HEK293 (cell line): ENCODE data around the gene OAF.

ENCODE experiments used
- CTCF ChIA-PET: fragments of 350-600 bp; formaldehyde crosslinking; extraction: SDS; loops from one replicate; lab custom pipeline; 2021; ENCODE audit warnings: antibody characterized with exemption; lab: Yijun Ruan, JAX
- POLR2A ChIA-PET: fragments of 300-600 bp; formaldehyde crosslinking; extraction: SDS; loops from one replicate; lab custom pipeline; 2020; ENCODE audit warnings: antibody characterized with exemption, inconsistent platforms; lab: Yijun Ruan, JAX
- H3K27ac ChIP-seq: fragments of 200-500 bp; sonication (Bioruptor generic); 2 replicates; pipeline ENCODE4 v1.5.1; 2014; ENCODE audit warnings: low read depth, low read length, control low read depth, inconsistent platforms; ENCODE audit errors: extremely low read depth
- H3K36me3 ChIP-seq, 2 experiments: fragments of 200-500 bp in 1 of 2; sonication (Bioruptor generic) in 1 of 2; 1 replicate in 1 of 2; 2 replicates in 1 of 2; pipeline ENCODE4 v1.5.1; 2014 to 2017; ENCODE audit warnings: inconsistent platforms in 2 of 2, low read length in 2 of 2; ENCODE audit not compliant: control insufficient read depth in 2 of 2, insufficient read depth in 1 of 2
- H3K4me1 ChIP-seq: fragments of 200-500 bp; sonication (Bioruptor generic); 2 replicates; pipeline ENCODE4 v1.5.1; 2014; ENCODE audit warnings: mild to moderate bottlenecking, low read length, inconsistent platforms; ENCODE audit not compliant: control insufficient read depth, insufficient read depth
- H3K4me3 ChIP-seq: 2 replicates; pipeline ENCODE4 v1.5.1; 2011; ENCODE audit warnings: low read depth, mild to moderate bottlenecking, control low read depth, low read length, moderate library complexity
- H3K9me3 ChIP-seq: fragments of 200-500 bp; sonication (Bioruptor generic); 2 replicates; pipeline ENCODE4 v1.5.1; 2014; ENCODE audit warnings: low read depth, low read length, inconsistent platforms; ENCODE audit not compliant: control insufficient read depth, insufficient read depth
- EGR2 ChIP-seq: fragments of 450-650 bp; formaldehyde crosslinking; IDR thresholded peaks from 2 replicates; pipeline ENCODE4 v1.5.1; 2016; ENCODE audit warnings: low read depth, missing biosample characterization, missing genetic modification characterization
- GLIS1 ChIP-seq: fragments of 450-650 bp; formaldehyde crosslinking; IDR thresholded peaks from 2 replicates; pipeline ENCODE4 v1.5.1; 2016; ENCODE audit warnings: missing biosample characterization, missing genetic modification characterization
- KLF8 ChIP-seq: fragments of 450-650 bp; formaldehyde crosslinking; IDR thresholded peaks from 2 replicates; pipeline ENCODE4 v1.5.1; 2016; ENCODE audit warnings: missing biosample characterization, missing genetic modification characterization
- OSR2 ChIP-seq: fragments of 450-650 bp; formaldehyde crosslinking; IDR thresholded peaks from 2 replicates; pipeline ENCODE4 v1.5.1; 2016; ENCODE audit warnings: missing biosample characterization, missing genetic modification characterization
- PRDM1 ChIP-seq: fragments of 450-650 bp; formaldehyde crosslinking; IDR thresholded peaks from 2 replicates; pipeline ENCODE4; 2016; ENCODE audit warnings: missing biosample characterization, missing genetic modification characterization
- SCRT1 ChIP-seq: fragments of 450-650 bp; formaldehyde crosslinking; IDR thresholded peaks from 2 replicates; pipeline ENCODE4 v1.5.1; 2016; ENCODE audit warnings: missing biosample characterization, missing genetic modification characterization, borderline replicate concordance
- SP3 ChIP-seq: fragments of 450-650 bp; formaldehyde crosslinking; IDR thresholded peaks from 2 replicates; pipeline ENCODE4 v1.5.1; 2016; ENCODE audit warnings: missing biosample characterization, missing genetic modification characterization
- TRIM28 ChIP-seq: IDR thresholded peaks from 2 replicates; pipeline ENCODE4 v1.6.1; 2011; ENCODE audit warnings: low read length, control low read depth, borderline replicate concordance
- ZEB2 ChIP-seq: fragments of 450-650 bp; formaldehyde crosslinking; IDR thresholded peaks from 2 replicates; pipeline ENCODE4 v1.5.1; 2016; ENCODE audit warnings: missing biosample characterization, missing genetic modification characterization
- ZFHX2 ChIP-seq: fragments of 450-650 bp; formaldehyde crosslinking; conservative IDR thresholded peaks from 2 replicates; pipeline ENCODE4 v1.5.1; 2016; ENCODE audit warnings: missing biosample characterization, missing genetic modification characterization
- ZNF112 ChIP-seq: fragments of 450-650 bp; formaldehyde crosslinking; IDR thresholded peaks from 2 replicates; pipeline ENCODE4 v1.5.0; 2017; ENCODE audit warnings: missing biosample characterization, missing genetic modification characterization
- ZNF121 ChIP-seq: fragments of 450-650 bp; formaldehyde crosslinking; IDR thresholded peaks from 2 replicates; pipeline ENCODE4 v1.5.1; 2016; ENCODE audit warnings: missing biosample characterization, missing genetic modification characterization
- ZNF404 ChIP-seq: fragments of 450-650 bp; formaldehyde crosslinking; IDR thresholded peaks from 2 replicates; pipeline ENCODE4 v1.5.1; 2017; ENCODE audit warnings: missing biosample characterization, missing genetic modification characterization
- ZNF548 ChIP-seq: fragments of 450-650 bp; formaldehyde crosslinking; IDR thresholded peaks from 2 replicates; pipeline ENCODE4 v1.5.1; 2016; ENCODE audit warnings: missing biosample characterization, missing genetic modification characterization
- ZNF555 ChIP-seq: fragments of 450-650 bp; formaldehyde crosslinking; conservative IDR thresholded peaks from 2 replicates; pipeline ENCODE4 v1.5.1; 2017; ENCODE audit warnings: missing biosample characterization, mild to moderate bottlenecking, missing genetic modification characterization, inconsistent platforms
- ZNF585B ChIP-seq: fragments of 450-650 bp; formaldehyde crosslinking; IDR thresholded peaks from 2 replicates; pipeline ENCODE4 v1.5.1; 2016; ENCODE audit warnings: missing biosample characterization, missing genetic modification characterization
- ZNF600 ChIP-seq: fragments of 450-650 bp; formaldehyde crosslinking; IDR thresholded peaks from 2 replicates; pipeline ENCODE4 v1.5.1; 2016; ENCODE audit warnings: missing biosample characterization, missing genetic modification characterization
- ZNF610 ChIP-seq: fragments of 450-650 bp; formaldehyde crosslinking; IDR thresholded peaks from 2 replicates; pipeline ENCODE4 v1.5.1; 2016; ENCODE audit warnings: missing biosample characterization, missing genetic modification characterization, borderline replicate concordance
- ZNF664 ChIP-seq: fragments of 450-650 bp; formaldehyde crosslinking; IDR thresholded peaks from 2 replicates; pipeline ENCODE4 v1.5.1; 2016; ENCODE audit warnings: missing biosample characterization, missing genetic modification characterization
- ZNF792 ChIP-seq: fragments of 450-650 bp; formaldehyde crosslinking; IDR thresholded peaks from 2 replicates; pipeline ENCODE4 v1.5.1; 2016; ENCODE audit warnings: missing biosample characterization, missing genetic modification characterization
- ZNF843 ChIP-seq: fragments of 450-650 bp; formaldehyde crosslinking; IDR thresholded peaks from 2 replicates; pipeline ENCODE4 v1.5.1; 2016; ENCODE audit warnings: missing biosample characterization, missing genetic modification characterization
- TF ChIP-seq, protein P1 (sequence below): fragments of 450-650 bp; formaldehyde crosslinking; IDR thresholded peaks from 2 replicates; pipeline ENCODE4 v1.5.1; 2017; ENCODE audit warnings: missing biosample characterization, mild to moderate bottlenecking, missing genetic modification characterization, moderate library complexity
- TF ChIP-seq, protein P2 (sequence below): fragments of 450-650 bp; formaldehyde crosslinking; IDR thresholded peaks from 2 replicates; pipeline ENCODE4 v1.5.1; 2016; ENCODE audit warnings: missing biosample characterization, missing genetic modification characterization
- TF ChIP-seq, protein P3 (sequence below): fragments of 450-650 bp; formaldehyde crosslinking; IDR thresholded peaks from 2 replicates; pipeline ENCODE4; 2016; ENCODE audit warnings: missing biosample characterization, missing genetic modification characterization
- TF ChIP-seq, protein P4 (sequence below): fragments of 450-650 bp; formaldehyde crosslinking; IDR thresholded peaks from 2 replicates; pipeline ENCODE4 v1.5.1; 2016; ENCODE audit warnings: missing biosample characterization, missing genetic modification characterization
- TF ChIP-seq, protein P5 (sequence below): fragments of 450-650 bp; formaldehyde crosslinking; IDR thresholded peaks from 2 replicates; pipeline ENCODE4 v1.5.1; 2016; ENCODE audit warnings: missing biosample characterization, missing genetic modification characterization
- TF ChIP-seq, protein P6 (sequence below): fragments of 450-650 bp; formaldehyde crosslinking; IDR thresholded peaks from 2 replicates; pipeline ENCODE4 v1.5.1; 2016; ENCODE audit warnings: missing biosample characterization, missing genetic modification characterization

Gene OAF

DNA sequence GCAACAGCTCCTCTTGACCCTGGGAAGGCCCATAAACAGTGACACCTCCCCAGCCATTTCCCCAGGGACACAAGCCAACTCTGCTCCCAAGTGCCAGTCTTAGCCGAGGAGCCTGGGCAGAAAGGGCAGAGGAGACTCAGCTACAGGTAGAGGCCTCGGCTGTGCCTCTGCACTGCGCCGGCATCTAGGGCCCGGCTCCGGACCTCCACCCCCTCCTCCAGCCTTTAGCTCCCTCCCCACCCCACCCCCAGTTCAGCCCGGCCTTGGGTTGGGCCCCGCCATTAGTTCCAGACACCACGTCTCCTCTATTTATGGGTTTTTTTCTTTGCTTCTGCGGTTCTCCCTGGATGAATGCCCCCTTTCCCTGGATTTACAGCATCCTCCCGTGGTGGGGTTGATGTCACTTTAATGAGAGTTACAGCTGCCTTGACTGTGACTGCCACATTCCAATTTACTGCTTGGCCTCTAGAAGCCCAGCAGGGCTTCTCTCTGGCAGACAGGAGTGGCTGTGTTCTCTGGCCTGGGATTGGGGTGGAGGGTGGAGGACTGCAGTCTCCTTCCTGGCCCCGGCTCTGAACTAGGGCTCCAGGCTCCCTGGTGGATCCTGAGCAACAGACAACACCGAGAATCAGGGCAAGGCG is 13.5 kb upstream of the OAF start (continued):
- TF ChIP-seq, protein P1, sequence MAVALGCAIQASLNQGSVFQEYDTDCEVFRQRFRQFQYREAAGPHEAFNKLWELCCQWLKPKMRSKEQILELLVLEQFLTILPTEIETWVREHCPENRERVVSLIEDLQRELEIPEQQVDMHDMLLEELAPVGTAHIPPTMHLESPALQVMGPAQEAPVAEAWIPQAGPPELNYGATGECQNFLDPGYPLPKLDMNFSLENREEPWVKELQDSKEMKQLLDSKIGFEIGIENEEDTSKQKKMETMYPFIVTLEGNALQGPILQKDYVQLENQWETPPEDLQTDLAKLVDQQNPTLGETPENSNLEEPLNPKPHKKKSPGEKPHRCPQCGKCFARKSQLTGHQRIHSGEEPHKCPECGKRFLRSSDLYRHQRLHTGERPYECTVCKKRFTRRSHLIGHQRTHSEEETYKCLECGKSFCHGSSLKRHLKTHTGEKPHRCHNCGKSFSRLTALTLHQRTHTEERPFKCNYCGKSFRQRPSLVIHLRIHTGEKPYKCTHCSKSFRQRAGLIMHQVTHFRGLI (tag by site-specific recombination): peak; percentile 67; the same call in 1 of the 2 replicates
- no peak for TF ChIP-seq ZNF548 (tag by site-specific recombination)
- TF ChIP-seq SCRT1 (tag by site-specific recombination): no peak
- peak; percentile 72 for TF ChIP-seq GLIS1
- no peak for TF ChIP-seq TRIM28
- TF ChIP-seq OSR2: peak; percentile 63

DNA sequence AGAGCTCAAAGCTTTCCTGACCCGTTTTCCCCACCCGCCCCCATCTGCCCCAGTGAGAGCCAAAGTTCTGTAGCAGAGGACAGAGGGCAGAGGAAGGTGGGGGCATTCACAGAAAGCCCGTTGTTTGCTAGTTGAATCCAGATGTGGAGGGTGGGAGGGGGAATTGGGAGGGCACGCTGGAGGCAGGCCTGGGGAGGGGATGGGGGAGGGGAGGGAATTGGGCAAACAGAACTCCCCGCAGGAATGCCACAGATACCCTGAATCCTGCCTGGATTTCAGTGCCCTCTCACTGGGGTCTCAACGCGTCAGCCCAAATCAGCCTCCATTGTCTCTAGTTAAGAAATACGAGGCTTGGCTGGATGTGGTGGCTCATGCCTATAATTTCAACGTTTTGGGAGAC is 12.9 kb upstream of the OAF start:
- H3K4me3 ChIP-seq: no peak overlapping the region
- H3K27ac ChIP-seq: no peak overlapping the region
- ChIA-PET CTCF (interaction anchor here (0.7 kb wide), 1 partner anchor 10 kb away, joined by 3 read pairs; no protein-coding TSS in a partner anchor), POLR2A (no interaction called here)
- H3K9me3 ChIP-seq: no peaks in the 10 kb centered on the region
- TF ChIP-seq ZEB2 (tag by site-specific recombination) (no peak), EGR2 (no peak), ZNF600 (no peak), ZNF792 (tag by site-specific recombination) (no peak), ZFHX2 (tag by site-specific recombination) (no peak), ZNF404 (no peak), ZNF121 (no peak), ZNF112 (no peak), ZNF555 (tag by site-specific recombination) (no peak), PRDM1 (no peak), ZNF664 (no peak)
- TF ChIP-seq, protein P2, sequence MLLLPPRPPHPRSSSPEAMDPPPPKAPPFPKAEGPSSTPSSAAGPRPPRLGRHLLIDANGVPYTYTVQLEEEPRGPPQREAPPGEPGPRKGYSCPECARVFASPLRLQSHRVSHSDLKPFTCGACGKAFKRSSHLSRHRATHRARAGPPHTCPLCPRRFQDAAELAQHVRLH (tag by site-specific recombination): no peak
- TF ChIP-seq, protein P3, sequence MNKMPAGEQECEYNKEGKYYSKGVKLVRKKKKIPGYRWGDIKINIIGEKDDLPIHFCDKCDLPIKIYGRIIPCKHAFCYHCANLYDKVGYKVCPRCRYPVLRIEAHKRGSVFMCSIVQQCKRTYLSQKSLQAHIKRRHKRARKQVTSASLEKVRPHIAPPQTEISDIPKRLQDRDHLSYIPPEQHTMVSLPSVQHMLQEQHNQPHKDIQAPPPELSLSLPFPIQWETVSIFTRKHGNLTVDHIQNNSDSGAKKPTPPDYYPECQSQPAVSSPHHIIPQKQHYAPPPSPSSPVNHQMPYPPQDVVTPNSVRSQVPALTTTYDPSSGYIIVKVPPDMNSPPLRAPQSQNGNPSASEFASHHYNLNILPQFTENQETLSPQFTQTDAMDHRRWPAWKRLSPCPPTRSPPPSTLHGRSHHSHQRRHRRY (tag by site-specific recombination): no peak
- TF ChIP-seq, protein P4, sequence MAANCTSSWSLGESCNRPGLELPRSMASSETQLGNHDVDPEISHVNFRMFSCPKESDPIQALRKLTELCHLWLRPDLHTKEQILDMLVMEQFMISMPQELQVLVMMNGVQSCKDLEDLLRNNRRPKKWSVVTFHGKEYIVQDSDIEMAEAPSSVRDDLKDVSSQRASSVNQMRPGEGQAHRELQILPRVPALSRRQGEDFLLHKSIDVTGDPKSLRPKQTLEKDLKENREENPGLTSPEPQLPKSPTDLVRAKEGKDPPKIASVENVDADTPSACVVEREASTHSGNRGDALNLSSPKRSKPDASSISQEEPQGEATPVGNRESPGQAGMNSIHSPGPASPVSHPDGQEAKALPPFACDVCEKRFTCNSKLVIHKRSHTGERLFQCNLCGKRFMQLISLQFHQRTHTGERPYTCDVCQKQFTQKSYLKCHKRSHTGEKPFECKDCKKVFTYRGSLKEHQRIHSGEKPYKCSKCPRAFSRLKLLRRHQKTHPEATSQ (tag by site-specific recombination): no peak
- H3K4me1 ChIP-seq: no peaks in the 10 kb centered on the region
- no peaks in the 10 kb centered on the region for H3K36me3 ChIP-seq

DNA sequence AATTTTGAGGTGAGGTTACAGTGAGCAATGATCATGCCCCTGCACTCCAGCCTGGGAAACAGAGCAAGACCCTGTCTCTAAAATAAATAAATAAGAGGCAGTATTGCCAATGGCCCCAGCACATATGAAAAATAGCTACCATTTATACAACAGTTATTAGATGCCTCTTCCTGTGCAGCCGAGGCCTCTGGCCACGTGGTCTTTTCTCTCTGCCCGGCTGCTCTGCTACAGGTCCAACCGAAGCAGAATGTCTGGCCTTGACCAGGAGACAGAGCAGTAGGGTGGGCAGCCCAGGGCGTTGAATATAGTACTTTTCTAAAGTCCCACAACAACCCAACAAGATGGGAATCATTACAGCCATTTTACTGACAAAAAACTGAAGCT is 12.4 kb upstream of the OAF start:
- H3K9me3 ChIP-seq: no peaks in the 10 kb centered on the region
- no peak overlapping the region for H3K4me3 ChIP-seq
- ChIA-PET CTCF (interaction anchor here (0.6 to 0.7 kb wide), 2 partner anchors 30 to 108 kb away, joined by 3 to 6 read pairs; no protein-coding TSS in a partner anchor), POLR2A (no interaction called here)
- H3K4me1 ChIP-seq: no peaks in the 10 kb centered on the region
- no peak overlapping the region for H3K27ac ChIP-seq
- no peaks in the 10 kb centered on the region for H3K36me3 ChIP-seq
- TF ChIP-seq, protein P5, sequence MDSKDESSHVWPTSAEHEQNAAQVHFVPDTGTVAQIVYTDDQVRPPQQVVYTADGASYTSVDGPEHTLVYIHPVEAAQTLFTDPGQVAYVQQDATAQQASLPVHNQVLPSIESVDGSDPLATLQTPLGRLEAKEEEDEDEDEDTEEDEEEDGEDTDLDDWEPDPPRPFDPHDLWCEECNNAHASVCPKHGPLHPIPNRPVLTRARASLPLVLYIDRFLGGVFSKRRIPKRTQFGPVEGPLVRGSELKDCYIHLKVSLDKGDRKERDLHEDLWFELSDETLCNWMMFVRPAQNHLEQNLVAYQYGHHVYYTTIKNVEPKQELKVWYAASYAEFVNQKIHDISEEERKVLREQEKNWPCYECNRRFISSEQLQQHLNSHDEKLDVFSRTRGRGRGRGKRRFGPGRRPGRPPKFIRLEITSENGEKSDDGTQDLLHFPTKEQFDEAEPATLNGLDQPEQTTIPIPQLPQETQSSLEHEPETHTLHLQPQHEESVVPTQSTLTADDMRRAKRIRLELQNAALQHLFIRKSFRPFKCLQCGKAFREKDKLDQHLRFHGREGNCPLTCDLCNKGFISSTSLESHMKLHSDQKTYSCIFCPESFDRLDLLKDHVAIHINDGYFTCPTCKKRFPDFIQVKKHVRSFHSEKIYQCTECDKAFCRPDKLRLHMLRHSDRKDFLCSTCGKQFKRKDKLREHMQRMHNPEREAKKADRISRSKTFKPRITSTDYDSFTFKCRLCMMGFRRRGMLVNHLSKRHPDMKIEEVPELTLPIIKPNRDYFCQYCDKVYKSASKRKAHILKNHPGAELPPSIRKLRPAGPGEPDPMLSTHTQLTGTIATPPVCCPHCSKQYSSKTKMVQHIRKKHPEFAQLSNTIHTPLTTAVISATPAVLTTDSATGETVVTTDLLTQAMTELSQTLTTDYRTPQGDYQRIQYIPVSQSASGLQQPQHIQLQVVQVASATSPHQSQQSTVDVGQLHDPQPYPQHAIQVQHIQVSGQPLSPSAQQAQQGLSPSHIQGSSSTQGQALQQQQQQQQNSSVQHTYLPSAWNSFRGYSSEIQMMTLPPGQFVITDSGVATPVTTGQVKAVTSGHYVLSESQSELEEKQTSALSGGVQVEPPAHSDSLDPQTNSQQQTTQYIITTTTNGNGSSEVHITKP: no peak
- TF ChIP-seq ZNF585B (tag by site-specific recombination) (no peak), ZNF610 (tag by site-specific recombination) (no peak), ZNF843 (tag by site-specific recombination) (no peak), KLF8 (no peak), ZNF555 (tag by site-specific recombination) (no peak), ZNF404 (no peak), SP3 (tag by site-specific recombination) (no peak)
- TF ChIP-seq, protein P6, sequence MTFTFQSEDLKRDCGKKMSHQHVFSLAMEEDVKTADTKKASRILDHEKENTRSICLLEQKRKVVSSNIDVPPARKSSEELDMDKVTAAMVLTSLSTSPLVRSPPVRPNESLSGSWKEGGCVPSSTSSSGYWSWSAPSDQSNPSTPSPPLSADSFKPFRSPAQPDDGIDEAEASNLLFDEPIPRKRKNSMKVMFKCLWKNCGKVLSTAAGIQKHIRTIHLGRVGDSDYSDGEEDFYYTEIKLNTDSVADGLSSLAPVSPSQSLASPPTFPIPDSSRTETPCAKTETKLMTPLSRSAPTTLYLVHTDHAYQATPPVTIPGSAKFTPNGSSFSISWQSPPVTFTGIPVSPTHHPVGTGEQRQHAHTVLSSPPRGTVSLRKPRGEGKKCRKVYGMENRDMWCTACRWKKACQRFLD: no peak
